PC-9 (cell line): ENCODE data around the gene ZNF48. TPM values are rescaled to one million over a fixed set of nuclear protein-coding genes. Genes with fewer than 3 reads are reported as not detected.

Experiments
- BruUV-seq: library from RNA; stranded (reverse); fragments of 400-500 nt; replicated peaks from 2 replicates; lab custom pipeline; 2021; lab: Mats Ljungman, UMichigan
- CTCF ChIA-PET: fragments of 300-600 bp; sonication (Branson Sonifier 250); formaldehyde crosslinking; loops from one replicate; lab custom pipeline; 2022; ENCODE audit warnings: antibody characterized with exemption; lab: Charles Lee
- POLR2A ChIA-PET: fragments of 300-600 bp; sonication (Branson Sonifier 250); formaldehyde crosslinking; loops from one replicate; lab custom pipeline; 2022; ENCODE audit warnings: antibody characterized with exemption; ENCODE audit not compliant: unreplicated experiment; lab: Charles Lee
- DNase-seq, 2 experiments: peaks; one replicate each; pipeline versions ENCODE4 v3.0.0 to v3.0.0-alpha.2; 2015 to 2022; ENCODE audit warnings: mixed read lengths in 1 of 2
- H2AFZ ChIP-seq: fragments of 200-600 bp; sonication (generic); 2 replicates; pipeline ENCODE4 v1.8.1; 2017; ENCODE audit warnings: antibody characterized with exemption
- H3F3A ChIP-seq: fragments of 200-600 bp; sonication (generic); 2 replicates; pipeline ENCODE4 v1.8.1; 2017; ENCODE audit warnings: antibody characterized with exemption, mild to moderate bottlenecking, low read depth; ENCODE audit not compliant: insufficient read depth
- H3K27ac ChIP-seq: fragments of 200-600 bp; sonication (generic); 2 replicates; pipeline ENCODE4 v1.6.1; 2016; ENCODE audit warnings: mixed run types
- H3K27me3 ChIP-seq: fragments of 200-600 bp; sonication (generic); 2 replicates; pipeline ENCODE4 v1.6.1; 2016; ENCODE audit warnings: low read depth, mixed run types; ENCODE audit not compliant: insufficient read depth
- H3K36me3 ChIP-seq: fragments of 200-600 bp; sonication (generic); 2 replicates; pipeline ENCODE4 v1.6.1; 2016; ENCODE audit warnings: low read depth, mixed run types
- H3K4me1 ChIP-seq: fragments of 200-600 bp; sonication (generic); replicated peaks from 2 replicates; pipeline ENCODE4 v1.6.1; 2016; ENCODE audit warnings: mixed run types; ENCODE audit not compliant: insufficient read depth
- H3K4me2 ChIP-seq: fragments of 200-600 bp; sonication (generic); 2 replicates; pipeline ENCODE4 v1.6.1; 2017; ENCODE audit warnings: mixed run types
- H3K4me3 ChIP-seq: fragments of 200-600 bp; sonication (generic); 2 replicates; pipeline ENCODE4 v1.6.1; 2016; ENCODE audit warnings: mixed run types
- H3K79me2 ChIP-seq: fragments of 200-600 bp; sonication (generic); 2 replicates; pipeline ENCODE4 v1.6.1; 2017; ENCODE audit warnings: low read depth, mixed run types
- H3K9me2 ChIP-seq: fragments of 200-600 bp; sonication (generic); 2 replicates; pipeline ENCODE4 v1.8.1; 2017; ENCODE audit warnings: mild to moderate bottlenecking; ENCODE audit not compliant: insufficient read depth
- H3K9me3 ChIP-seq: fragments of 200-600 bp; sonication (generic); 2 replicates; pipeline ENCODE4 v1.8.1; 2016; ENCODE audit warnings: low read depth; ENCODE audit not compliant: insufficient read depth
- H4K20me1 ChIP-seq: fragments of 200-600 bp; sonication (generic); 2 replicates; pipeline ENCODE4 v1.8.1; 2017; ENCODE audit not compliant: insufficient read depth
- EZH2 ChIP-seq: fragments of 200-600 bp; sonication (generic); IDR thresholded peaks from 2 replicates; pipeline ENCODE4 v1.8.0; 2017; ENCODE audit warnings: antibody characterized with exemption, low read depth
- intact Hi-C: fragments of 100-400 bp; cut with micrococcal nuclease; formaldehyde crosslinking; loops from one replicate; pipeline ENCODE4 v1.10.0; 2022; ENCODE audit not compliant: unreplicated experiment
- total RNA-seq: library from RNA; stranded (reverse); gene quantifications from 2 replicates; pipeline ENCODE4 v1.2.3, GENCODE V29; 2021
- TF ChIP-seq, protein P1 (sequence below): fragments of 200-600 bp; sonication (generic); conservative IDR thresholded peaks from 2 replicates; pipeline ENCODE4 v1.6.1; 2017; ENCODE audit warnings: mixed run types, antibody characterized with exemption, mild to moderate bottlenecking, moderate library complexity

Gene ZNF48
- total RNA-seq, 1 experiment from 2014 or later: 20.1 TPM

DNA sequence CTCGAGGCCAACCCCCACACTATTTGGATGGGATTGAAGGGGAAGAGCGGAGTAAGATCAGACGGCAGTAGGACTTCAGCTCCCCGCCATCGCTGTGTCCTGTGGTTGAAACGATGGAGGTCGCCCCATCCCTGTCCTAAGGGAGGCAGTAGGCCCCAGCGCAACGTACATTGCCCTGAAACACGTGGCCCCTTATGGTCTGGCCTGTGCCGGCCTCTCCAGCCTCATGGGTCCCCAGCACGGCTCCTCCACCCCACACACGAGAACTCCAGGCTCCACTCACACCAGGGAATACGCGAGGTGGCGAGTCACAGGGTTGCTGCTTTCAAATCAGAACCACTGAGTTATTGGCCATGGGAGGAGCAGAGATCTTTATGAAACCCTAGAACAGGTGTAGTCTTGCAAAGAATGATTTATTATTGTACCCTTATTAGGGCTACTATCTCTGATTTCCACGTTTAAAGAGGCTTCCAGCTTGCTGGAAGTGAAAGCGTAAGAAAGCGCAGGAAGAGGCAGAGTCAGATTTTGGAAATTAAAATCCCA, 35.3 kb downstream of the ZNF48 start:
- POLR2A ChIA-PET: interaction anchor here (0.7 to 1.1 kb wide), 2 partner anchors 14 to 180 kb away, joined by 3 to 6 read pairs; partner anchors contain the start of gene ZNF689
- no peaks in the 10 kb centered on the region for H4K20me1 ChIP-seq
- no peaks in the 10 kb centered on the region for H3K27me3 ChIP-seq
- H3K36me3 ChIP-seq: peaks cover 4% of the 10 kb centered on the region; the same call in 1 of the 2 replicates
- peak in 1 of 2 experiments; percentile 34 for DNase-seq
- H3K79me2 ChIP-seq: peaks cover 33% of the 10 kb centered on the region
- peaks cover 17% of the 10 kb centered on the region; the same call in 1 of the 2 replicates for H3F3A ChIP-seq
- H3K4me1 ChIP-seq: peaks cover 12% of the 10 kb centered on the region
- H2AFZ ChIP-seq: peak overlapping the region; percentile 47; the same call in 1 of the 2 replicates
- no peak for TF ChIP-seq EZH2
- TF ChIP-seq, protein P1, sequence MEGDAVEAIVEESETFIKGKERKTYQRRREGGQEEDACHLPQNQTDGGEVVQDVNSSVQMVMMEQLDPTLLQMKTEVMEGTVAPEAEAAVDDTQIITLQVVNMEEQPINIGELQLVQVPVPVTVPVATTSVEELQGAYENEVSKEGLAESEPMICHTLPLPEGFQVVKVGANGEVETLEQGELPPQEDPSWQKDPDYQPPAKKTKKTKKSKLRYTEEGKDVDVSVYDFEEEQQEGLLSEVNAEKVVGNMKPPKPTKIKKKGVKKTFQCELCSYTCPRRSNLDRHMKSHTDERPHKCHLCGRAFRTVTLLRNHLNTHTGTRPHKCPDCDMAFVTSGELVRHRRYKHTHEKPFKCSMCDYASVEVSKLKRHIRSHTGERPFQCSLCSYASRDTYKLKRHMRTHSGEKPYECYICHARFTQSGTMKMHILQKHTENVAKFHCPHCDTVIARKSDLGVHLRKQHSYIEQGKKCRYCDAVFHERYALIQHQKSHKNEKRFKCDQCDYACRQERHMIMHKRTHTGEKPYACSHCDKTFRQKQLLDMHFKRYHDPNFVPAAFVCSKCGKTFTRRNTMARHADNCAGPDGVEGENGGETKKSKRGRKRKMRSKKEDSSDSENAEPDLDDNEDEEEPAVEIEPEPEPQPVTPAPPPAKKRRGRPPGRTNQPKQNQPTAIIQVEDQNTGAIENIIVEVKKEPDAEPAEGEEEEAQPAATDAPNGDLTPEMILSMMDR: 0 out of 2 replicates have a peak, but pooled peaks have one; percentile 31
- no peaks in the 10 kb centered on the region for H3K9me2 ChIP-seq
- CTCF ChIA-PET: interaction anchor here (0.6 to 1.8 kb wide), 21 partner anchors 13 to 792 kb away, joined by 3 to 20 read pairs (median 5); partner anchors contain the start of genes FBRS, TBX6, ZNF48 and ZNF747
- H3K4me3 ChIP-seq: no peak overlapping the region
- H3K9me3 ChIP-seq: no peaks in the 10 kb centered on the region
- BruUV-seq: TSS peak; percentile 74
- no peak overlapping the region for H3K27ac ChIP-seq
- intact Hi-C loops: loop anchor here (1.0 to 2.0 kb wide), 7 partner anchors 62 to 264 kb away; partner anchors contain the start of genes FBRS and ZNF768
- H3K4me2 ChIP-seq: peak overlapping the region; percentile 44; the same call in 1 of the 2 replicates

DNA sequence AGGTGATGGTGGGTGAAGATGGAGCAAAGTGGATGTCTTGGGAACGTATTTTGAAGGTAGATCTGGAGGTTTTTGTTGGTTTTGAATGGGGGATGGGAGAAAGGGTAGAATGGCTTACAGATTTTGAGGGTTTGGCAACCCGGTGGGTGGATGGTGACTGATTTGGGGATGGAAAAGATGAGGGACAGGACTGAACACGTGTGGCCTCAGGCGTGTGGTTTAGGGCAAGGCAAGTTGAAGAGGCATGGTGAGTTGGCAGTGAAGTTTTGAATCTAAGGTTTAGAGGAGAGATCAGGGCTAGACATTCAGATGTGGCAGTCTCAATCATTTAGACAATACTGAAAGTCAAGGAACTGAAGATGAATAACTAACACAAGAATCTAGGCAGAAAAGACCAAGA, 39.6 kb downstream of the ZNF48 start:
- TF ChIP-seq, protein P1: no peak
- no peak for TF ChIP-seq EZH2

DNA sequence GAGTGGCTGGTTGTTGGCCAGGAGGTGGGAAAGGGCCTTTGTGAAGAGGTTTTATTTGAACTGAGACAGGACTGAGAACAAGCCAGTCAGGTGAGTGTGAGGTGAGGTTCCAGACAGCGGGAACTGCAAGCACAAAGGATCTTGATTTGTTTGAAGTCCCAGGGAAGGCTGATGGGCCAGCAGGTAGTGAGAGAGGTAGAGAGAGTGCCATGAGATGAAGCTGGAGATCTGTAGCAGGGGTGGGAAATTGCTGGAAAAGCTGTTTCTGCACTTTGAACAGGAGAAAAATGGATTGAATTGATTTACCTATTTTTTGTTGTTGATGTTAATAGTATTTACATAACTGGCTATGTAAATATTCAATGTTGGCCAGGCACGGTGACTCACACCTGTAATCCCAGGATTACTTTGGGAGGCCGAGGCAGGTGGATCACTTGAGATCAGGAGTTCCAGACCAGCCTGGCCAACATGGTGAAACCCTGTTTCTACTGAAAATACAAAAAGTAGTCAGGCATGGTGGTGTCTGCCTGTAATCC, 42.4 kb downstream of the ZNF48 start:
- Histone ChIP-seq H3K4me1 (no peaks in the 10 kb centered on the region), H3K36me3 (no peaks in the 10 kb centered on the region), H3K79me2 (no peaks in the 10 kb centered on the region), H3K4me3 (no peak overlapping the region), H3K27ac (no peak overlapping the region), H3K9me2 (no peaks in the 10 kb centered on the region), H4K20me1 (no peaks in the 10 kb centered on the region), H3K27me3 (no peaks in the 10 kb centered on the region), H2AFZ (no peak overlapping the region), H3K4me2 (no peak overlapping the region), H3K9me3 (no peaks in the 10 kb centered on the region), H3F3A (peaks cover 16% of the 10 kb centered on the region)
- intact Hi-C loops: no loop called here
- ChIA-PET POLR2A (no interaction called here), CTCF (interaction anchor here (1.2 kb wide), 1 partner anchor 161 kb away, joined by 4 read pairs; no protein-coding TSS in a partner anchor)
- DNase-seq: no peak
- no TSS peak for BruUV-seq
- TF ChIP-seq, protein P1: no peak
- TF ChIP-seq EZH2: no peak

More for the DNA sequence above, 39.6 kb downstream of the ZNF48 start:
- no peaks in the 10 kb centered on the region for H3K27me3 ChIP-seq
- DNase-seq: no peak
- H3K4me3 ChIP-seq: no peak overlapping the region
- H3K36me3 ChIP-seq: no peaks in the 10 kb centered on the region
- peaks cover 7% of the 10 kb centered on the region for H3K4me1 ChIP-seq
- peaks cover 18% of the 10 kb centered on the region for H3F3A ChIP-seq
- intact Hi-C loops: no loop called here
- H4K20me1 ChIP-seq: no peaks in the 10 kb centered on the region
- H3K9me3 ChIP-seq: no peaks in the 10 kb centered on the region
- H3K79me2 ChIP-seq: no peaks in the 10 kb centered on the region
- H3K4me2 ChIP-seq: no peak overlapping the region
- H3K27ac ChIP-seq: no peak overlapping the region
- no TSS peak for BruUV-seq
- H2AFZ ChIP-seq: no peak overlapping the region
- no peaks in the 10 kb centered on the region for H3K9me2 ChIP-seq
- ChIA-PET CTCF (no interaction called here), POLR2A (interaction anchor here (0.8 kb wide), 1 partner anchor 23 kb away, joined by 8 read pairs; no protein-coding TSS in a partner anchor)
